IMR-90 (cell line): Measurements from ENCODE around the gene SESN3.

Experiments
- BHLHE40 ChIP-seq: fragments of 150-350 bp; IDR thresholded peaks from 2 replicates; pipeline ENCODE4 v1.6.1; 2016; ENCODE audit warnings: mild to moderate bottlenecking, low read depth, low read length
- CEBPB ChIP-seq: IDR thresholded peaks from 2 replicates; pipeline ENCODE4 v1.6.1; 2012; ENCODE audit warnings: low read depth, low read length, improper control_type of control experiment
- CTCF ChIP-seq: conservative IDR thresholded peaks from 2 replicates; pipeline ENCODE4 v1.5.1; 2012; ENCODE audit warnings: mild to moderate bottlenecking, low read depth, low read length, improper control_type of control experiment
- FOS ChIP-seq: fragments of 150-350 bp; IDR thresholded peaks from 2 replicates; pipeline ENCODE4 v1.6.1; 2016; ENCODE audit warnings: low read depth, low read length
- MAFK ChIP-seq: IDR thresholded peaks from 2 replicates; pipeline ENCODE4 v1.6.1; 2012; ENCODE audit warnings: low read depth, low read length, improper control_type of control experiment
- MXI1 ChIP-seq: IDR thresholded peaks from 2 replicates; pipeline ENCODE4 v1.6.1; 2012; ENCODE audit warnings: low read depth, mild to moderate bottlenecking, low read length, moderate library complexity, borderline replicate concordance
- POLR2A ChIP-seq: IDR thresholded peaks from 2 replicates; pipeline ENCODE4 v1.6.1; 2012; ENCODE audit warnings: mild to moderate bottlenecking, low read depth, low read length
- RAD21 ChIP-seq: IDR thresholded peaks from 2 replicates; pipeline ENCODE4 v1.6.1; 2012; ENCODE audit warnings: low read length, improper control_type of control experiment
- SMC3 ChIP-seq: fragments of 150-350 bp; IDR thresholded peaks from 2 replicates; pipeline ENCODE4 v1.6.1; 2016; ENCODE audit warnings: low read depth, mild to moderate bottlenecking, antibody characterized with exemption, low read length, moderate library complexity
- USF2 ChIP-seq: fragments of 150-350 bp; IDR thresholded peaks from 2 replicates; pipeline ENCODE4 v1.6.1; 2017; ENCODE audit warnings: mild to moderate bottlenecking, antibody characterized with exemption, low read length, low read depth

GRCh38 chr11:95150956-95151684 lies 79.9 kb downstream of the SESN3 start:
- TF ChIP-seq CEBPB (no peak), FOS (no peak), CTCF (peak; percentile 89), POLR2A (no peak), RAD21 (no peak), MAFK (no peak), USF2 (no peak), MXI1 (no peak), SMC3 (peak; percentile 90; the same call in 1 of the 2 replicates), BHLHE40 (no peak)
